SK-N-SH (cell line): Measurements from ENCODE around the gene IRF1. TPM values are rescaled to one million over a fixed set of nuclear protein-coding genes. Genes with fewer than 3 reads are reported as not detected.

Experiments used
- CTCF ChIA-PET: fragments of 300-600, 350-600 bp; formaldehyde crosslinking; extraction: SDS; loops from one replicate; lab custom pipeline; 2021; lab: Yijun Ruan, JAX
- POLR2A ChIA-PET: fragments of 350-600 bp; sonication (Branson Sonifier 250); formaldehyde crosslinking; extraction: SDS; loops from one replicate; lab custom pipeline; 2020; ENCODE audit warnings: antibody characterized with exemption, inconsistent platforms; lab: Yijun Ruan, JAX
- DNase-seq: peaks from one replicate; pipeline ENCODE4 v3.0.0; 2012
- H2AFZ ChIP-seq: fragments of 200-600 bp; sonication (generic); 2 replicates; pipeline ENCODE4 v1.8.1; 2016; ENCODE audit warnings: antibody characterized with exemption, mild to moderate bottlenecking, low read depth
- H3F3A ChIP-seq: fragments of 200-600 bp; sonication (generic); replicated peaks from 2 replicates; pipeline ENCODE3; 2016; ENCODE audit warnings: antibody characterized with exemption, mild to moderate bottlenecking; ENCODE audit not compliant: insufficient read depth
- H3K27ac ChIP-seq, 2 experiments: fragments of 200-500 bp in 1 of 2; fragments of 200-600 bp in 1 of 2; sonication (Bioruptor generic) in 1 of 2; sonication (generic), shearing (Covaris generic) in 1 of 2; 2 replicates each; pipeline versions ENCODE4 v1.5.1 to v1.6.1; 2014 to 2016; ENCODE audit warnings: low read depth in 2 of 2, inconsistent platforms in 1 of 2, low read length in 1 of 2, mild to moderate bottlenecking in 1 of 2, mixed read lengths in 1 of 2
- H3K27me3 ChIP-seq: fragments of 200-600 bp; sonication (generic), shearing (Covaris generic); 2 replicates; pipeline ENCODE4 v1.6.1; 2016; ENCODE audit warnings: mixed run types; ENCODE audit not compliant: insufficient read depth
- H3K36me3 ChIP-seq, 2 experiments: fragments of 200-500 bp in 1 of 2; fragments of 200-600 bp in 1 of 2; sonication (Bioruptor generic) in 1 of 2; sonication (generic) in 1 of 2; replicated peaks in 1 of 2; 2 replicates each; pipeline versions ENCODE3 to v1.5.1; 2014 to 2016; ENCODE audit warnings: low read length in 1 of 2, mild to moderate bottlenecking in 1 of 2; ENCODE audit not compliant: insufficient read depth in 2 of 2, control insufficient read depth in 1 of 2
- H3K4me1 ChIP-seq, 2 experiments: fragments of 200-500 bp in 1 of 2; fragments of 200-600 bp in 1 of 2; sonication (Bioruptor generic) in 1 of 2; sonication (generic), shearing (Covaris generic) in 1 of 2; 2 replicates each; pipeline versions ENCODE4 v1.5.1 to v1.6.1; 2014 to 2016; ENCODE audit warnings: low read depth in 1 of 2, low read length in 1 of 2, mixed run types in 1 of 2; ENCODE audit not compliant: insufficient read depth in 2 of 2, control insufficient read depth in 1 of 2
- H3K4me2 ChIP-seq: fragments of 200-600 bp; sonication (generic), shearing (Covaris generic); 2 replicates; pipeline ENCODE4 v1.6.1; 2017; ENCODE audit warnings: mixed run types
- H3K4me3 ChIP-seq, 2 experiments: fragments of 200-500 bp in 1 of 2; fragments of 200-600 bp in 1 of 2; sonication (Bioruptor generic) in 1 of 2; sonication (generic), shearing (Covaris generic) in 1 of 2; 2 replicates each; pipeline versions ENCODE4 v1.5.1 to v1.8.1; 2014 to 2016; ENCODE audit warnings: low read depth in 2 of 2, inconsistent platforms in 1 of 2, low read length in 1 of 2, mild to moderate bottlenecking in 1 of 2, mixed read lengths in 1 of 2, moderate library complexity in 1 of 2
- H3K79me2 ChIP-seq: fragments of 200-600 bp; sonication (generic); 2 replicates; pipeline ENCODE4 v1.8.1; 2017; ENCODE audit warnings: mild to moderate bottlenecking; ENCODE audit not compliant: insufficient read depth
- H3K9ac ChIP-seq: fragments of 200-600 bp; sonication (generic); 2 replicates; pipeline ENCODE4 v1.6.1; 2017; ENCODE audit warnings: mixed run types
- H3K9me2 ChIP-seq: fragments of 200-600 bp; sonication (generic); 2 replicates; pipeline ENCODE4 v1.6.1; 2017; ENCODE audit warnings: mixed run types
- H3K9me3 ChIP-seq: fragments of 200-600 bp; sonication (generic); 2 replicates; pipeline ENCODE4 v1.6.1; 2017; ENCODE audit warnings: mixed run types, mild to moderate bottlenecking, moderate library complexity
- H4K20me1 ChIP-seq: fragments of 200-600 bp; sonication (generic); 2 replicates; pipeline ENCODE4 v1.6.1; 2017; ENCODE audit warnings: mild to moderate bottlenecking, mixed run types; ENCODE audit not compliant: insufficient read depth
- EP300 ChIP-seq, 2 experiments: IDR thresholded peaks; 2 replicates each; pipeline versions ENCODE4 v1.4.0 to v1.6.1; 2012; ENCODE audit warnings: borderline replicate concordance in 1 of 2, low read depth in 1 of 2, low read length in 1 of 2
- EZH2phosphoT487 ChIP-seq: fragments of 200-600 bp; sonication (generic); IDR thresholded peaks from 2 replicates; pipeline ENCODE4 v1.6.1; 2017; ENCODE audit warnings: low read depth, mixed run types, mild to moderate bottlenecking, antibody characterized with exemption, moderate library complexity, borderline replicate concordance
- FOSL2 ChIP-seq: IDR thresholded peaks from 2 replicates; pipeline ENCODE4 v1.4.0; 2012; ENCODE audit warnings: low read depth, mild to moderate bottlenecking, moderate library complexity, borderline replicate concordance
- JUND ChIP-seq: IDR thresholded peaks from 2 replicates; pipeline ENCODE4 v1.4.0; 2012
- MEF2A ChIP-seq: IDR thresholded peaks from 2 replicates; pipeline ENCODE4 v1.4.0; 2012; ENCODE audit warnings: low read depth, borderline replicate concordance
- POLR2AphosphoS5 ChIP-seq: IDR thresholded peaks from 2 replicates; pipeline ENCODE4 v1.6.1; 2012; ENCODE audit warnings: low read depth, low read length
- RAD21 ChIP-seq: IDR thresholded peaks from 2 replicates; pipeline ENCODE4 v1.6.1; 2012; ENCODE audit warnings: mild to moderate bottlenecking, low read length
- RCOR1 ChIP-seq: fragments of 150-350 bp; IDR thresholded peaks from 2 replicates; pipeline ENCODE4 v1.6.1; 2017; ENCODE audit warnings: antibody characterized with exemption, low read length
- REST ChIP-seq: IDR thresholded peaks from 2 replicates; pipeline ENCODE4 v1.6.1; 2012; ENCODE audit warnings: mild to moderate bottlenecking, low read depth, low read length, moderate library complexity
- RFX5 ChIP-seq: IDR thresholded peaks from 2 replicates; pipeline ENCODE4 v1.6.1; 2012; ENCODE audit warnings: mild to moderate bottlenecking, improper control_type of control experiment, low read length
- RXRA ChIP-seq: IDR thresholded peaks from 2 replicates; pipeline ENCODE4 v1.4.0; 2012; ENCODE audit warnings: low read depth, mild to moderate bottlenecking, borderline replicate concordance
- SIN3A ChIP-seq: IDR thresholded peaks from 2 replicates; pipeline ENCODE4 v1.6.1; 2012; ENCODE audit warnings: low read depth, mild to moderate bottlenecking, low read length, moderate library complexity, borderline replicate concordance
- SMC3 ChIP-seq: IDR thresholded peaks from 2 replicates; pipeline ENCODE4 v1.6.1; 2012; ENCODE audit warnings: low read depth, low read length, improper control_type of control experiment
- TAF1 ChIP-seq: IDR thresholded peaks from 2 replicates; pipeline ENCODE4 v1.6.1; 2012; ENCODE audit warnings: low read depth, mild to moderate bottlenecking, low read length, moderate library complexity, borderline replicate concordance
- TCF12 ChIP-seq: IDR thresholded peaks from 2 replicates; pipeline ENCODE4 v1.4.0; 2012
- TEAD4 ChIP-seq: IDR thresholded peaks from 2 replicates; pipeline ENCODE4 v1.4.0; 2012; ENCODE audit warnings: mild to moderate bottlenecking, borderline replicate concordance; ENCODE audit not compliant: insufficient read depth
- WGBS: methylation state at CpG from one replicate; pipeline ENCODE4 v1.1.6; 2017; ENCODE audit warnings: low lambda C conversion rate; 5-methylcytosine and 5-hydroxymethylcytosine counted together
- polyA plus RNA-seq, 3 experiments: library from polyadenylated mRNA; depleted of rRNA; stranded (reverse); fragments of >200 nt; gene quantifications; 2 replicates each; pipeline ENCODE4 v1.2.3, GENCODE V29; 2012

IRF1 gene
- polyA plus RNA-seq, 1 of the 3 experiments (the other 2 are of a cell fraction) = 15.2 TPM

DNA sequence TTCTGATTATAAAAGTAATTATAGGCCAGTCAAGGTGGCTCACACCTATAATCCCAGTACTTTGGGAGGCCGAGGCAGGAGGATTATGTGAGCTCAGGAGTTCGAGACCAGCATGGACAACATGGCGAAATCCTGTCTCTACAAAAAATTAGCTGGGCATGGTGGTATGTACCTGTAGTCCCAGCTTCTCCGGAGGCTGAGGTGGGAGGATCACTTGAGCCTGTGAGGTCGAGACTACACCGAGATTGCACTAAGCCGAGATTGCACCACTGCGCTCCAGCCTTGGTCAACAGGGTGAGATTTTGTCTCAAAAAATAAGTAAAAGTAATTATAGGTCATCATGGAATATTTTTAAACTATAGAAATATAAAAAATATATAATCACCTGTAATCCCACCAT lies 18.1 kb downstream of the IRF1 start:
- 96% methylated on average over 8 of the region's 8 CpGs for WGBS
- ChIA-PET POLR2A (interaction anchor here (0.6 kb wide), 1 partner anchor 194 kb away, joined by 3 read pairs; no protein-coding TSS in a partner anchor), CTCF (interaction anchor here (2.6 kb wide), 1 partner anchor 17 kb away, joined by 7 read pairs; the partner anchor contains the start of gene IRF1)
- Histone ChIP-seq H3K9me3 (no peaks in the 10 kb centered on the region), H3K9ac (no peak overlapping the region), H4K20me1 (no peaks in the 10 kb centered on the region), H2AFZ (no peak overlapping the region), H3K79me2 (no peaks in the 10 kb centered on the region), H3F3A (no peaks in the 10 kb centered on the region), H3K36me3 (no peaks in the 10 kb centered on the region), H3K9me2 (no peaks in the 10 kb centered on the region), H3K27ac (no peak overlapping the region), H3K27me3 (no peaks in the 10 kb centered on the region), H3K4me2 (no peak overlapping the region), H3K4me1 (peaks cover 0 to 38% of the 10 kb centered on the region in 2 experiments; a peak in 2 of 4 replicates), H3K4me3 (no peak overlapping the region)
- TF ChIP-seq JUND (no peak), SMC3 (no peak), REST (no peak), MEF2A (no peak), RAD21 (no peak), POLR2AphosphoS5 (no peak)
- no peak for DNase-seq

DNA sequence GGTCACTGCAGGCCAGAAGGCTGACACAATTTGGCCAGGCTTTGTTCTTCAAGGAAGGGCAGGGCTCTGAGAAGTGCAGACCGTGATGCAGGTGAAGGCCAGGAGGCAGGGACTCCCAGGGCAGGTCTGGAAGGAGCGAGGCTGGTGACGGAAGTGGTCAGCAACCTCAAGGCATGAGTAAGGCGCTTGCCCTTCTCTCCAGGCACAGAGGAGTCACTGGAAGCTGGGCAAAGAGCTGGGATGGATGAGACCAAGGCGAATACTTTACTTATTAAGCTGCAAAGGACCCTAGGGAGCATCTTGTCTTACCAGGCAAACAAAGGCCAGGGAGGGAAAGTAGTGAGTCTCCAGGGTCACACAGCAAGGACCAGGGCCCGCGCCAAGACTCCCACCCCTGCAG lies 18.6 kb downstream of the IRF1 start:
- H3K4me1 ChIP-seq = peaks cover 0 to 38% of the 10 kb centered on the region in 2 experiments; a peak in 2 of 4 replicates
- H3K36me3 ChIP-seq = no peaks in the 10 kb centered on the region
- no peak overlapping the region for H3K4me2 ChIP-seq
- no peaks in the 10 kb centered on the region for H3K9me3 ChIP-seq
- H3K27ac ChIP-seq = no peak overlapping the region
- no peak overlapping the region for H3K9ac ChIP-seq
- H3K9me2 ChIP-seq = no peaks in the 10 kb centered on the region
- H3F3A ChIP-seq = no peaks in the 10 kb centered on the region
- no peaks in the 10 kb centered on the region for H4K20me1 ChIP-seq
- WGBS = 89% methylated on average over 6 of the region's 7 CpGs
- H3K4me3 ChIP-seq = no peak overlapping the region
- CTCF ChIA-PET = interaction anchor here (0.8 to 1.7 kb wide), 4 partner anchors 44 to 62 kb away, joined by 3 to 7 read pairs (median 4); no protein-coding TSS in a partner anchor
- no peak overlapping the region for H2AFZ ChIP-seq
- POLR2A ChIA-PET = interaction anchor here (0.6 to 1.9 kb wide), 2 partner anchors 18 to 193 kb away, joined by 3 to 4 read pairs; partner anchors contain the start of gene IRF1
- H3K79me2 ChIP-seq = no peaks in the 10 kb centered on the region
- TF ChIP-seq JUND (no peak), SIN3A (no peak), TEAD4 (no peak), RCOR1 (no peak), RFX5 (no peak), EZH2phosphoT487 (no peak), TAF1 (no peak), RXRA (no peak), EP300 (IDR thresholded peaks at IDR 0.05; ENCODE audit: borderline replicate concordance in 1 of 2, low read depth in 1 of 2, low read length in 1 of 2) (no peak), TCF12 (no peak), FOSL2 (no peak)
- DNase-seq = no peak
- H3K27me3 ChIP-seq = no peaks in the 10 kb centered on the region
